Upper lobe of left lung (tissue), 4 donors: ENCODE measurements around the gene MOBP.

Source experiments
- CTCF ChIP-seq, 6 experiments: fragments of 450-650 bp in 4 of 6; fragments of 200-600 bp in 2 of 6; sonication (generic) in 2 of 6; IDR thresholded peaks; one replicate each; pipeline ENCODE4 v1.5.1; 2016 to 2019; ENCODE audit warnings: antibody characterized with exemption in 6 of 6
- POLR2AphosphoS5 ChIP-seq, 2 donors: sonication (generic); formaldehyde crosslinking; IDR thresholded peaks; one replicate each; pipeline ENCODE4 v1.5.1; 2017; ENCODE audit warnings: antibody characterized with exemption in 2 of 2

- TF ChIP-seq CTCF (IDR thresholded peaks at IDR 0.05) (no peak), POLR2AphosphoS5 (IDR thresholded peaks at IDR 0.05) (no peak)
These were observed 46.4 kb downstream of the MOBP start for GRCh38 chr3:39513791-39514369.
